ENCODE measurements around the gene CAMSAP1. TPM values are rescaled to one million over a fixed set of nuclear protein-coding genes. Genes with fewer than 3 reads are reported as not detected.

CAMSAP1 gene
- total and polyA plus RNA-seq, 10 of the 15 experiments (the other 5 are each of a cell fraction or from before 2014, with no cell fraction given) = 1.4 to 24.7 (median 8.0) TPM

DNA sequence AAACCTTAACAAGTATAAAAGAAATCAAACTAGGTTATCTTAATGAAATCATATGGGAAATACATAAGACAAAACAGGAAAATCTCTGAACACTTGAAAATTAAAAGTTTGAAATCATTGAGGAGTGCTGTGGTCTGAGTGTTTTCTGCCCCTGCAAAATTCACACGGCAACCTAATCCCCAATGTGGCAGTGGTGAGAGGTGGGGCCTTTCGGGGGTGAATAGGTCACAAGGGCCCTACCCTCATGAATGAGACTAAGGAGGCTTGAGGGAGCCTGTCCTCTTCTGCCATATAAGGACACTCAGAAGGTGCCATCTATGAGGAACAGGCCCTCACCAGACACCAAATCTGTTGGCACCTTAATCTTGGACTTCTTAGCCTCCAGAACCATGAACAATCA, 10.7 kb downstream of the CAMSAP1 start:
- Histone ChIP-seq H3K4me1 (ENCODE audit: control insufficient read depth, insufficient read depth, low read length) (0 out of 2 replicates have a peak, but pooled peaks cover 3% of the 10 kb centered on the region), H3K4me3 (no peak overlapping the region), H3K79me2 (ENCODE audit: control insufficient read depth, insufficient read depth, low read length) (peaks cover 28% of the 10 kb centered on the region), H3K27ac (ENCODE audit: control insufficient read depth, insufficient read depth) (no peak overlapping the region), H3K27me3 (replicated peaks in 1 of 2; ENCODE audit: control insufficient read depth in 2 of 2, insufficient read depth in 2 of 2, low read length in 1 of 2) (no peaks in the 10 kb centered on the region), H3K9ac (ENCODE audit: control insufficient read depth, insufficient read depth, low read length) (no peak overlapping the region), H4K20me1 (ENCODE audit: control insufficient read depth, insufficient read depth) (no peaks in the 10 kb centered on the region; the same call in 1 of the 2 replicates), H2AFZ (ENCODE audit: control insufficient read depth, low read depth, low read length) (no peak overlapping the region), H3K4me2 (ENCODE audit: control insufficient read depth, insufficient read depth) (no peak overlapping the region), H3K9me3 (replicated peaks; ENCODE audit: control insufficient read depth, insufficient read depth, low read length) (no peaks in the 10 kb centered on the region; the same call in 2 of the 3 replicates), H3K36me3 (ENCODE audit: control insufficient read depth in 2 of 2, insufficient read depth in 2 of 2, low read length in 1 of 2) (no peaks in the 10 kb centered on the region)
- no peak for DNase-seq (ENCODE audit: low read depth, low spot score)
- TF ChIP-seq, protein P1, sequence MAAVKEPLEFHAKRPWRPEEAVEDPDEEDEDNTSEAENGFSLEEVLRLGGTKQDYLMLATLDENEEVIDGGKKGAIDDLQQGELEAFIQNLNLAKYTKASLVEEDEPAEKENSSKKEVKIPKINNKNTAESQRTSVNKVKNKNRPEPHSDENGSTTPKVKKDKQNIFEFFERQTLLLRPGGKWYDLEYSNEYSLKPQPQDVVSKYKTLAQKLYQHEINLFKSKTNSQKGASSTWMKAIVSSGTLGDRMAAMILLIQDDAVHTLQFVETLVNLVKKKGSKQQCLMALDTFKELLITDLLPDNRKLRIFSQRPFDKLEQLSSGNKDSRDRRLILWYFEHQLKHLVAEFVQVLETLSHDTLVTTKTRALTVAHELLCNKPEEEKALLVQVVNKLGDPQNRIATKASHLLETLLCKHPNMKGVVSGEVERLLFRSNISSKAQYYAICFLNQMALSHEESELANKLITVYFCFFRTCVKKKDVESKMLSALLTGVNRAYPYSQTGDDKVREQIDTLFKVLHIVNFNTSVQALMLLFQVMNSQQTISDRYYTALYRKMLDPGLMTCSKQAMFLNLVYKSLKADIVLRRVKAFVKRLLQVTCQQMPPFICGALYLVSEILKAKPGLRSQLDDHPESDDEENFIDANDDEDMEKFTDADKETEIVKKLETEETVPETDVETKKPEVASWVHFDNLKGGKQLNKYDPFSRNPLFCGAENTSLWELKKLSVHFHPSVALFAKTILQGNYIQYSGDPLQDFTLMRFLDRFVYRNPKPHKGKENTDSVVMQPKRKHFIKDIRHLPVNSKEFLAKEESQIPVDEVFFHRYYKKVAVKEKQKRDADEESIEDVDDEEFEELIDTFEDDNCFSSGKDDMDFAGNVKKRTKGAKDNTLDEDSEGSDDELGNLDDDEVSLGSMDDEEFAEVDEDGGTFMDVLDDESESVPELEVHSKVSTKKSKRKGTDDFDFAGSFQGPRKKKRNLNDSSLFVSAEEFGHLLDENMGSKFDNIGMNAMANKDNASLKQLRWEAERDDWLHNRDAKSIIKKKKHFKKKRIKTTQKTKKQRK (IDR thresholded peaks at IDR 0.05; ENCODE audit: low read depth, low read length) = no peak
- TF ChIP-seq SMAD1 (IDR thresholded peaks at IDR 0.05; ENCODE audit: low read depth, partially characterized antibody) (no peak), RELA (IDR thresholded peaks at IDR 0.05; ENCODE audit: borderline replicate concordance, partially characterized antibody) (no peak), ZNF274 (IDR thresholded peaks at IDR 0.05; ENCODE audit: insufficient read depth, insufficient read length) (no peak), CEBPB (IDR thresholded peaks at IDR 0.05; ENCODE audit: borderline replicate concordance in 1 of 2, low read depth in 2 of 2, low read length in 2 of 2) (no peak), KLF5 (IDR thresholded peaks at IDR 0.05; ENCODE audit: partially characterized antibody) (no peak), RFX5 (IDR thresholded peaks at IDR 0.05; ENCODE audit: low read depth, low read length) (no peak), JUND (IDR thresholded peaks at IDR 0.05; ENCODE audit: low read depth, low read length) (no peak), NBN (IDR thresholded peaks at IDR 0.05) (no peak)
- TF ChIP-seq, protein P2, sequence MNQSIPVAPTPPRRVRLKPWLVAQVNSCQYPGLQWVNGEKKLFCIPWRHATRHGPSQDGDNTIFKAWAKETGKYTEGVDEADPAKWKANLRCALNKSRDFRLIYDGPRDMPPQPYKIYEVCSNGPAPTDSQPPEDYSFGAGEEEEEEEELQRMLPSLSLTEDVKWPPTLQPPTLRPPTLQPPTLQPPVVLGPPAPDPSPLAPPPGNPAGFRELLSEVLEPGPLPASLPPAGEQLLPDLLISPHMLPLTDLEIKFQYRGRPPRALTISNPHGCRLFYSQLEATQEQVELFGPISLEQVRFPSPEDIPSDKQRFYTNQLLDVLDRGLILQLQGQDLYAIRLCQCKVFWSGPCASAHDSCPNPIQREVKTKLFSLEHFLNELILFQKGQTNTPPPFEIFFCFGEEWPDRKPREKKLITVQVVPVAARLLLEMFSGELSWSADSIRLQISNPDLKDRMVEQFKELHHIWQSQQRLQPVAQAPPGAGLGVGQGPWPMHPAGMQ (IDR thresholded peaks at IDR 0.05; ENCODE audit: borderline replicate concordance) = no peak
- TF ChIP-seq, protein P3, sequence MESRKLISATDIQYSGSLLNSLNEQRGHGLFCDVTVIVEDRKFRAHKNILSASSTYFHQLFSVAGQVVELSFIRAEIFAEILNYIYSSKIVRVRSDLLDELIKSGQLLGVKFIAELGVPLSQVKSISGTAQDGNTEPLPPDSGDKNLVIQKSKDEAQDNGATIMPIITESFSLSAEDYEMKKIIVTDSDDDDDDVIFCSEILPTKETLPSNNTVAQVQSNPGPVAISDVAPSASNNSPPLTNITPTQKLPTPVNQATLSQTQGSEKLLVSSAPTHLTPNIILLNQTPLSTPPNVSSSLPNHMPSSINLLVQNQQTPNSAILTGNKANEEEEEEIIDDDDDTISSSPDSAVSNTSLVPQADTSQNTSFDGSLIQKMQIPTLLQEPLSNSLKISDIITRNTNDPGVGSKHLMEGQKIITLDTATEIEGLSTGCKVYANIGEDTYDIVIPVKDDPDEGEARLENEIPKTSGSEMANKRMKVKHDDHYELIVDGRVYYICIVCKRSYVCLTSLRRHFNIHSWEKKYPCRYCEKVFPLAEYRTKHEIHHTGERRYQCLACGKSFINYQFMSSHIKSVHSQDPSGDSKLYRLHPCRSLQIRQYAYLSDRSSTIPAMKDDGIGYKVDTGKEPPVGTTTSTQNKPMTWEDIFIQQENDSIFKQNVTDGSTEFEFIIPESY (IDR thresholded peaks at IDR 0.05) = no peak
- no TSS peak for BruUV-seq (replicated peaks)
- ChIA-PET CTCF (no interaction called here), RAD21 (ENCODE audit: unreplicated experiment) (interaction anchor here (0.8 kb wide), 1 partner anchor 11 kb away, joined by 3 read pairs; the partner anchor contains the start of gene CAMSAP1), POLR2A (no interaction called here), SMC1A (ENCODE audit: uncharacterized antibody, unreplicated experiment) (no interaction called here)
- 68% methylated on average over 2 of the region's 2 CpGs for WGBS (ENCODE audit: insufficient coverage, insufficient replicate concordance, low lambda C conversion rate, missing lambda C conversion rate)
- intact Hi-C loops (cut with micrococcal nuclease; ENCODE audit: unreplicated experiment) = no loop called here
- ATAC-seq = no peak
- no peak for FAIRE-seq
- in situ Hi-C loops (cut with MboI) = no loop called here
